ENCODE results near the gene GPC6. TPM values are rescaled to one million over a fixed set of nuclear protein-coding genes. Genes with fewer than 3 reads are reported as not detected.

GPC6 gene
- total and polyA plus RNA-seq, 2 donors (not counting 1 experiment from before 2014, with no cell fraction given) = not detected

GRCh38 chr13:93338030-93338429 lies 111.4 kb downstream of the GPC6 start:
- ATAC-seq (ENCODE audit: low read depth) = no peak
- no peak overlapping the region for H2AFZ ChIP-seq (ENCODE audit: insufficient read depth, low read depth, low read length, poor library complexity, severe bottlenecking)
- 100% methylated on average over 1 of the region's 5 CpGs for WGBS (ENCODE audit: insufficient coverage)
- no peak overlapping the region for H3K9ac ChIP-seq (ENCODE audit: low read length)
- no peak for TF ChIP-seq EZH2 (IDR thresholded peaks at IDR 0.05; ENCODE audit: borderline replicate concordance, insufficient read depth, low read depth, low read length, poor library complexity, severe bottlenecking)
- TF ChIP-seq CTCF (IDR thresholded peaks at IDR 0.05) = no peak
- no peaks in the 10 kb centered on the region for H3K4me1 ChIP-seq (ENCODE audit: control insufficient read depth in 2 of 2, insufficient read depth in 2 of 2, low read length in 2 of 2)
- H3K4me2 ChIP-seq (replicated peaks; ENCODE audit: low read depth, low read length, poor library complexity, severe bottlenecking) = no peak overlapping the region
- H4K20me1 ChIP-seq (ENCODE audit: control insufficient read depth, insufficient read depth, low read length, poor library complexity, severe bottlenecking) = no peaks in the 10 kb centered on the region
- Mint-ChIP-seq H3K27me3 (no peaks in the 10 kb centered on the region), H3K4me1 (no peaks in the 10 kb centered on the region), H3K27ac (no peak overlapping the region), H3K4me3 (no peak overlapping the region), H3K9me3 (ENCODE audit: insufficient read depth) (peaks cover 10% of the 10 kb centered on the region)
- no peak overlapping the region for H3K27ac ChIP-seq (ENCODE audit: low read length in 2 of 2)
- H3K79me2 ChIP-seq (ENCODE audit: control insufficient read depth, insufficient read depth, low read length) = no peaks in the 10 kb centered on the region
- no peak overlapping the region for H3K4me3 ChIP-seq (ENCODE audit: control extremely low read depth in 1 of 5, extremely low read depth in 1 of 5, insufficient read depth in 1 of 5, low read depth in 2 of 5, low read length in 4 of 5)
- H3K9me3 ChIP-seq (ENCODE audit: control extremely low read depth in 1 of 3, control insufficient read depth in 2 of 3, insufficient read depth in 1 of 3, low read length in 2 of 3) = peaks cover 0 to 8% (median 0%) of the 10 kb centered on the region in 3 donors
- ChIA-PET CTCF (no interaction called here), POLR2A (no interaction called here)
- no peaks in the 10 kb centered on the region for H3K27me3 ChIP-seq (replicated peaks in 1 of 4; ENCODE audit: control extremely low read depth in 1 of 4, control insufficient read depth in 3 of 4, insufficient read depth in 4 of 4, low read length in 3 of 4)
- H3K36me3 ChIP-seq (replicated peaks in 1 of 2; ENCODE audit: control extremely low read depth in 1 of 2, control insufficient read depth in 1 of 2, extremely low read depth in 1 of 2, insufficient read depth in 2 of 2, low read length in 1 of 2) = no peaks in the 10 kb centered on the region
- DNase-seq = no peak
- intact Hi-C loops (cut with micrococcal nuclease) = no loop called here

- Histone ChIP-seq H3K27ac (ENCODE audit: low read length in 2 of 2) (no peak overlapping the region), H3K9me3 (ENCODE audit: control extremely low read depth in 1 of 3, control insufficient read depth in 2 of 3, insufficient read depth in 1 of 3, low read length in 2 of 3) (peaks cover 0 to 4% (median 0%) of the 10 kb centered on the region in 3 donors), H3K4me1 (ENCODE audit: control insufficient read depth in 2 of 2, insufficient read depth in 2 of 2, low read length in 2 of 2) (no peaks in the 10 kb centered on the region), H2AFZ (ENCODE audit: insufficient read depth, low read depth, low read length, poor library complexity, severe bottlenecking) (no peak overlapping the region), H4K20me1 (ENCODE audit: control insufficient read depth, insufficient read depth, low read length, poor library complexity, severe bottlenecking) (no peaks in the 10 kb centered on the region), H3K9ac (ENCODE audit: low read length) (no peak overlapping the region), H3K4me3 (ENCODE audit: control extremely low read depth in 1 of 5, extremely low read depth in 1 of 5, insufficient read depth in 1 of 5, low read depth in 2 of 5, low read length in 4 of 5) (no peak overlapping the region), H3K27me3 (replicated peaks in 1 of 4; ENCODE audit: control extremely low read depth in 1 of 4, control insufficient read depth in 3 of 4, insufficient read depth in 4 of 4, low read length in 3 of 4) (no peaks in the 10 kb centered on the region), H3K79me2 (ENCODE audit: control insufficient read depth, insufficient read depth, low read length) (no peaks in the 10 kb centered on the region), H3K4me2 (replicated peaks; ENCODE audit: low read depth, low read length, poor library complexity, severe bottlenecking) (no peak overlapping the region), H3K36me3 (replicated peaks in 1 of 2; ENCODE audit: control extremely low read depth in 1 of 2, control insufficient read depth in 1 of 2, extremely low read depth in 1 of 2, insufficient read depth in 2 of 2, low read length in 1 of 2) (no peaks in the 10 kb centered on the region)
- Mint-ChIP-seq H3K4me3 (no peak overlapping the region), H3K27me3 (no peaks in the 10 kb centered on the region), H3K4me1 (no peaks in the 10 kb centered on the region), H3K9me3 (ENCODE audit: insufficient read depth) (peaks cover 12% of the 10 kb centered on the region), H3K27ac (no peak overlapping the region)
- DNase-seq (no peak), ATAC-seq (ENCODE audit: low read depth) (no peak)
- POLR2A ChIA-PET = no interaction called here
- CTCF ChIA-PET = no interaction called here
- WGBS (ENCODE audit: insufficient coverage) = 95% methylated on average over 2 of the region's 2 CpGs
- intact Hi-C loops (cut with micrococcal nuclease) = no loop called here
- no peak for TF ChIP-seq EZH2 (IDR thresholded peaks at IDR 0.05; ENCODE audit: borderline replicate concordance, insufficient read depth, low read depth, low read length, poor library complexity, severe bottlenecking)
- no peak for TF ChIP-seq CTCF (IDR thresholded peaks at IDR 0.05)
Measured at GRCh38 chr13:93338906-93339305, 112.3 kb downstream of the GPC6 start.

All from B cell (primary cell).